Amniotic epithelial cell (primary cell): Measurements from ENCODE around the gene SMIM38.

Experiments
- DNase-seq: peaks from one replicate; pipeline ENCODE4 v3.0.0-alpha.2; 2010; ENCODE audit warnings: low read depth

The SMIM38 gene

GRCh38 chr11:69203381-69203780 is 47.6 kb downstream of the SMIM38 start:
- DNase-seq, result no peak

- DNase-seq, result no peak
These were observed 48.1 kb downstream of the SMIM38 start for GRCh38 chr11:69203901-69204245.

GRCh38 chr11:69204246-69204940 is 48.7 kb downstream of the SMIM38 start:
- DNase-seq, result no peak

GRCh38 chr11:69204941-69205742 is 49.4 kb downstream of the SMIM38 start:
- DNase-seq, result no peak
